ENCODE results near the gene RYR3.

Gene RYR3

GRCh38 chr15:33322091-33322490, 11.3 kb downstream of the RYR3 start:
- no peak for DNase-seq

GRCh38 chr15:33324609-33325008, 13.8 kb downstream of the RYR3 start:
- no peak for DNase-seq

- DNase-seq, result no peak
Observed at GRCh38 chr15:33326908-33327307, 16.1 kb downstream of the RYR3 start.

- DNase-seq, result no peak
Observed at GRCh38 chr15:33328106-33328505, 17.3 kb downstream of the RYR3 start.

GRCh38 chr15:33329457-33329856, 18.7 kb downstream of the RYR3 start:
- no peak for DNase-seq

GRCh38 chr15:33330931-33331330, 20.2 kb downstream of the RYR3 start:
- DNase-seq, result no peak

- no peak for DNase-seq
Observed at GRCh38 chr15:33341953-33342352, 31.2 kb downstream of the RYR3 start.

- no peak for DNase-seq
Observed at GRCh38 chr15:33343275-33343674, 32.5 kb downstream of the RYR3 start.

- no peak for DNase-seq
Observed at GRCh38 chr15:33344111-33344510, 33.3 kb downstream of the RYR3 start.

- no peak for DNase-seq
Observed at GRCh38 chr15:33344530-33344929, 33.8 kb downstream of the RYR3 start.

GRCh38 chr15:33354411-33354810, 43.6 kb downstream of the RYR3 start:
- DNase-seq, result no peak

- DNase-seq, result no peak
Observed at GRCh38 chr15:33357845-33358244, 47.1 kb downstream of the RYR3 start.

GRCh38 chr15:33358306-33358705, 47.5 kb downstream of the RYR3 start:
- DNase-seq, result no peak

- DNase-seq, result no peak
Observed at GRCh38 chr15:33360886-33361285, 50.1 kb downstream of the RYR3 start.

- DNase-seq, result no peak
Observed at GRCh38 chr15:33369941-33370622, 59.3 kb downstream of the RYR3 start.

- no peak for DNase-seq
Observed at GRCh38 chr15:33370623-33371020, 59.9 kb downstream of the RYR3 start.

GRCh38 chr15:33371159-33371558, 60.4 kb downstream of the RYR3 start:
- DNase-seq, result no peak

GRCh38 chr15:33374226-33374914, 63.6 kb downstream of the RYR3 start:
- DNase-seq, result no peak

GRCh38 chr15:33375236-33375635, 64.5 kb downstream of the RYR3 start:
- DNase-seq, result no peak

GRCh38 chr15:33377204-33377603, 66.4 kb downstream of the RYR3 start:
- DNase-seq, result no peak

GRCh38 chr15:33378866-33379480, 68.2 kb downstream of the RYR3 start:
- no peak for DNase-seq

GRCh38 chr15:33380406-33380805, 69.6 kb downstream of the RYR3 start:
- no peak for DNase-seq

GRCh38 chr15:33382491-33382890, 71.7 kb downstream of the RYR3 start:
- no peak for DNase-seq

GRCh38 chr15:33384307-33384706, 73.5 kb downstream of the RYR3 start:
- no peak for DNase-seq

All from bone marrow (tissue), 2 donors.